ENCODE results near the gene TSPAN14. TPM values are rescaled to one million over a fixed set of nuclear protein-coding genes. Genes with fewer than 3 reads are reported as not detected.
"Not testable (repeated sequence)": the region's sequence is repeated elsewhere in the genome, so short reads cannot be mapped to it uniquely, and the experiment has no call there.

Gene TSPAN14
- total RNA-seq, 2 donors from 2014 or later, result 24.2 to 34.7 TPM

DNA sequence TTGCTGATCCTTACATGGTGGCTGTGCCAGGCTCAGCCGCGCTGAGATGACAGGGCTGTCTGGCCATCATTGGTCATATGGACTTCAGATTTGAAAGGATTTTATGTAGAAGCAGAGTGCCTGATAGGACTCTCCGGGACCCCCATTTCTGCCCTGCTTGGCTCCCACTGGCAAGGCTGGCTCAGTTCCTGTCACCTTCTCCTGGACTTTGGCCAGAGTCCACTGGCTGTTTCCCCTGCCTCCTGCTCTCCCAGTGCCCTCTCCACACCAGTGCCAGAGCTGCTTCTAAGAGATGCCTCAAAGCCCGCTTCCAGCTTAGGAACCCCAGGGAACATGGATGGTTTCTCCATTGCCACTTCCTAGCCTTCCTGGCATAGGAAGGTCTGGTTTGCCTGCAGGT lies 78.5 kb downstream of the TSPAN14 start:
- H3K4me1 ChIP-seq, result peaks cover 0 to 23% of the 10 kb centered on the region in 2 donors
- no peaks in the 10 kb centered on the region for H3K36me3 ChIP-seq
- DNase-seq (ENCODE audit: low spot score), result no peak
- TF ChIP-seq, protein P1, sequence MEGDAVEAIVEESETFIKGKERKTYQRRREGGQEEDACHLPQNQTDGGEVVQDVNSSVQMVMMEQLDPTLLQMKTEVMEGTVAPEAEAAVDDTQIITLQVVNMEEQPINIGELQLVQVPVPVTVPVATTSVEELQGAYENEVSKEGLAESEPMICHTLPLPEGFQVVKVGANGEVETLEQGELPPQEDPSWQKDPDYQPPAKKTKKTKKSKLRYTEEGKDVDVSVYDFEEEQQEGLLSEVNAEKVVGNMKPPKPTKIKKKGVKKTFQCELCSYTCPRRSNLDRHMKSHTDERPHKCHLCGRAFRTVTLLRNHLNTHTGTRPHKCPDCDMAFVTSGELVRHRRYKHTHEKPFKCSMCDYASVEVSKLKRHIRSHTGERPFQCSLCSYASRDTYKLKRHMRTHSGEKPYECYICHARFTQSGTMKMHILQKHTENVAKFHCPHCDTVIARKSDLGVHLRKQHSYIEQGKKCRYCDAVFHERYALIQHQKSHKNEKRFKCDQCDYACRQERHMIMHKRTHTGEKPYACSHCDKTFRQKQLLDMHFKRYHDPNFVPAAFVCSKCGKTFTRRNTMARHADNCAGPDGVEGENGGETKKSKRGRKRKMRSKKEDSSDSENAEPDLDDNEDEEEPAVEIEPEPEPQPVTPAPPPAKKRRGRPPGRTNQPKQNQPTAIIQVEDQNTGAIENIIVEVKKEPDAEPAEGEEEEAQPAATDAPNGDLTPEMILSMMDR (IDR thresholded peaks at IDR 0.05), result no peak
- no peak overlapping the region for H3K4me3 ChIP-seq
- H3K9me3 ChIP-seq, result no peaks in the 10 kb centered on the region
- no peaks in the 10 kb centered on the region for H3K27me3 ChIP-seq
- H3K27ac ChIP-seq, result no peak overlapping the region

DNA sequence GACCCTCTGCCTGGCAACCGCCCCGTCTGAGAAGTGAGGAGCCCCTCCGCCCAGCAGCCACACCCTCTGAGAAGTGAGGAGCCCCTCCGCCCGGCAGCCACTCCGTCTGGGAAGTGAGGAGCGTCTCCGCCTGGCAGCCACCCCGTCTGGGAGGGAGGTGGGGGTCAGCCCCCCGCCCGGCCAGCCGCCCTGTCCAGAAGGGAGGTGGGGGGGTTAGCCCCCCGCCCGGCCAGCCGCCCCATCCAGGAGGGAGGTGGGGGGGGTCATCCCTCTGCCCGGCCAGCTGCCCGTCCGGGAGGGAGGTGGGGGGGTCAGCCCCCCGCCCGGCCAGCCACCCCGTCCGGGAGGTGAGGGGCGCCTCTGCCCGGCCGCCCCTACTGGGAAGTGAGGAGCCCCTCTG lies 79.9 kb downstream of the TSPAN14 start:
- H3K9me3 ChIP-seq; DNase-seq (ENCODE audit: low spot score); H3K27me3 ChIP-seq; H3K36me3 ChIP-seq; H3K27ac ChIP-seq; H3K4me3 ChIP-seq: not testable (repeated sequence)
- H3K4me1 ChIP-seq, result peaks cover 0 to 20% of the 10 kb centered on the region in 2 donors

DNA sequence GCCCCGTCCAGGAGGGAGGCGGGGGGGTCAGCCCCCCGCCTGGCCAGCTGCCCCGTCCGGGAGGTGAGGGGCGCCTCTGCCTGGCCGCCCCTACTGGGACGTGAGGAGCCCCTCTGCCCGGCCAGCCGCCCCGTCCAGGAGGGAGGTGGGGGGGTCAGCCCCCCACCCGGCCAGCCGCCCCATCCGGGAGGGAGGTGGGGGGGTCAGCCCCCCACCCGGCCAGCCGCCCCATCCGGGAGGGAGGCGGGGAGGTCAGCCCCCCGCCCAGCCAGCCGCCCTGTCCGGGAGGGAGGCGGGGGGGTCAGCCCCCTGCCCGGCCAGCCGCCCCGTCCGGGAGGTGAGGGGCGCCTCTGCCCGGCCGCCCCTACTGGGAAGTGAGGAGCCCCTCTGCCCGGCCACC lies 80.5 kb downstream of the TSPAN14 start:
- H3K36me3 ChIP-seq; H3K4me3 ChIP-seq; H3K27ac ChIP-seq; H3K9me3 ChIP-seq; H3K27me3 ChIP-seq; DNase-seq (ENCODE audit: low spot score): not testable (repeated sequence)
- peaks cover 0 to 15% of the 10 kb centered on the region in 2 donors for H3K4me1 ChIP-seq

DNA sequence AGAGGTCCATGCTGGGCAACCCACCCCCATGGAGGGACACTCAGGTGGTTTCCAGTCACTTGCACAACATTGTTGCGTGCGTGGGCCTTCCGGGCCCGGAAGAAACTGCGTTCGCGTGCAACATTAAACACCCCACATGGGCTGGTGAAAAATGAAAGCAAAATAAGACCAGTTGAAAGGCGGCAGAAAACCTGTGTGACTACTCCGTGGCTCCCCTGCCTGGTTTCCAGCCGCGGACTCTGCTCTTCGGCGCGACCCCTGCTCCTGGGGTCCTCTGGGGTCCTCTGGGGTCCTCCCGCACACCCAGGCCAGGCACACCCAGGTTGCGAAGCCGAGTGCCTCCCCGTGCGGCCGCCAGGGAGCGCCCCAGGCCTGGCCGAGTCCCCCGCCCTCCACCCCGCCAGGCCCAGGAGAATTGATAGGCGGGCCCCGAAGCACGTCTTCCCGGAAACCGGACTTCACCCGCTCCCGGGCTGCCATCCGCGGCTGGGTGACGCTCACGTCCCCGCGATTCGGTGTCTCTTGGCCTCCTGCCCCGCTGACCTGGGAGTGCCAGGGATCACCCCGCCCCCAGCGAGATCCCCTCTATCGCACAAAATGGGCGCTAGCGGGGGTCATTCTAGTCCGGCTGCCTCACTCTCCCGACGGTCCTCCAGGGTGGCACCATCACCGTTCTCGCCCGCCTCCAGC lies 81.7 kb downstream of the TSPAN14 start:
- H3K9me3 ChIP-seq, result no peaks in the 10 kb centered on the region
- no peaks in the 10 kb centered on the region for H3K27me3 ChIP-seq
- peak overlapping the region in 1 of 2 donors; percentile 49 for H3K27ac ChIP-seq
- H3K36me3 ChIP-seq, result no peaks in the 10 kb centered on the region
- peaks cover 0 to 12% of the 10 kb centered on the region in 2 donors for H3K4me1 ChIP-seq
- no peak for DNase-seq (ENCODE audit: low spot score)
- H3K4me3 ChIP-seq, result peak overlapping the region; percentile 20 to 47
- TF ChIP-seq, protein P1 (IDR thresholded peaks at IDR 0.05), result peak in 1 of 2 donors; percentile 80

DNA sequence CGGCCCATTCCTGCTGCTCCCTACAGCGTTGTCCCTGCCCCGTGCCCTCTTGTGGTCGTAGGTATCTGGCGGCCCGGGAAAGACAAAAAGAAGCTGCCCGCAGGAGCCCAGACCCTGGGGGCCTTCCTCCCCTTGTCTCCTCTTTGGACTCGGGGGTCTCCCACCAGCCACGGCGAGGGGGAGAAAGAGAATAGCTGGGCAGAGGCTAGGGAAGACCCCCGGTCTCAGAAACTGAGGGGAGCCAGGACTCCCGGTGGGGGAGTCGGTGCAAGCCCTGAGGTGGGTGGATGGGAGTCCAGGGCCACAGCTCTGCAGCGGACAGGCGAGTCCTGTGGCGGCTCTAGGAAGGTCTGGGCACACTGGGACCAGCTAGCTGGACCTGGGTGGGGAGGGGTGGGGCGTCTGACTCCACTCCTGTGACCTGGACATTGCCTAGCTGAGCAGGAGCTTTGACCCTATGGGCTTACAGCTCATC lies 82.3 kb downstream of the TSPAN14 start:
- H3K4me1 ChIP-seq, result peaks cover 0 to 12% of the 10 kb centered on the region in 2 donors
- no peaks in the 10 kb centered on the region for H3K27me3 ChIP-seq
- H3K9me3 ChIP-seq, result no peaks in the 10 kb centered on the region
- peak overlapping the region in 1 of 2 donors; percentile 49 for H3K27ac ChIP-seq
- no peaks in the 10 kb centered on the region for H3K36me3 ChIP-seq
- TF ChIP-seq, protein P1 (IDR thresholded peaks at IDR 0.05), result no peak
- peak overlapping the region; percentile 20 to 47 for H3K4me3 ChIP-seq
- DNase-seq (ENCODE audit: low spot score), result no peak

DNA sequence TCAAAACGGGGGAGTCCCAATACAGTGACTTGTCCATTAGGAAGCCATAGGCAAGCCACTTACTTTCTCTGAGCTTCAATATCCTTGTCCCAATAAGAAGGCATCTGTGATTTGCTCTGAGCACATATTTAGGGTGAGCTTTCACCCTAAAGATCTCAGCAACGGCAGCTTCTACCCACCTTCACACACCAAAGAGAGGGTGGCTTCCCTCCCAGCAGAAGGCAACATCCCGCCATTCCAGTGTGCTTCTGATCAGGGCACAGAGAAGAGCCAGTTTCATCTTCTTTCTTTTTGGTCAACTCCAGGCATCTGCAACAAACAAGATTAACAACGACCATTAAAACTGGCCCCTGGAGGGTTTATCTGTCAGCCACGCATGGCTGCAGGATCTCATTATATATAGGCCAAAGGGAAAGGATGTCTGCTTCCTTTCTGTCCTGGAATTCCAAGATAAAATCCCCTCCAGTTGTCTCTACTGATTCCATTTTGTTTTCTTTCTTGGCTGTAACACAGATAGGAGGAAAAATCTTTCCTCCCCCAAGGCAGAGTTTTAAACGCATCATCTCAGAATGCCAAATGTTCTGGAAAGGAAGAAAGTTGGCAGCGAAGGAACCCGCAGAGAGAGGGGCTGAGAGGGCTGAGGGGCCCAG lies 83.1 kb downstream of the TSPAN14 start:
- DNase-seq (ENCODE audit: low spot score), result peak; percentile 7
- Histone ChIP-seq H3K4me3 (no peak overlapping the region), H3K27ac (no peak overlapping the region), H3K27me3 (no peaks in the 10 kb centered on the region), H3K9me3 (no peaks in the 10 kb centered on the region), H3K4me1 (peaks cover 0 to 12% of the 10 kb centered on the region in 2 donors), H3K36me3 (no peaks in the 10 kb centered on the region)
- TF ChIP-seq, protein P1 (IDR thresholded peaks at IDR 0.05), result no peak
